HepG2 (cell line): ENCODE data around the gene TNFSF12. TPM values are rescaled to one million over a fixed set of nuclear protein-coding genes. Genes with fewer than 3 reads are reported as not detected.

Experiments
- ATAC-seq: fragments of 200-7000 bp; cut with Tn5 transposase; 3 replicates; pipeline ENCODE4 v1.9.1; 2020; ENCODE audit warnings: mild to moderate bottlenecking, moderate library complexity
- BruUV-seq: library from RNA; stranded (reverse); fragments of 400-500 nt; replicated peaks from 2 replicates; lab custom pipeline; 2021; lab: Mats Ljungman, UMichigan
- CTCF ChIA-PET: fragments of 300-600 bp; formaldehyde crosslinking; extraction: SDS; loops from one replicate; lab custom pipeline; 2021; ENCODE audit warnings: low total read pairs, inconsistent platforms, low intra/inter-chr PET ratio; lab: Yijun Ruan, JAX
- POLR2A ChIA-PET: fragments of 350-600 bp; sonication (Branson Sonifier 250); formaldehyde crosslinking; loops from one replicate; lab custom pipeline; 2020; ENCODE audit warnings: antibody characterized with exemption, inconsistent platforms; lab: Yijun Ruan, JAX
- DNase-seq: peaks from one replicate; pipeline ENCODE4 v3.0.0-alpha.2; 2015; ENCODE audit warnings: low spot score
- FAIRE-seq: peaks from 3 replicates; lab custom pipeline; 2011; peaks lifted over from hg19 to GRCh38; lab: Jason Lieb, UNC
- H2AFZ ChIP-seq: one replicate; pipeline ENCODE4 v1.6.1; 2011; ENCODE audit warnings: low read length, inconsistent platforms
- H3K27ac ChIP-seq: fragments of 300-600 bp; 3 replicates; pipeline ENCODE4 v1.8.0; 2011; ENCODE audit warnings: mixed run types, mild to moderate bottlenecking, mixed read lengths, low read length, inconsistent platforms; ENCODE audit not compliant: insufficient read depth; ENCODE audit errors: extremely low read length
- H3K27me3 ChIP-seq, 2 experiments: fragments of 200-600 bp in 1 of 2; 2 replicates in 1 of 2; 3 replicates in 1 of 2; pipeline versions ENCODE4 v1.6.0 to v1.8.0; 2011; ENCODE audit warnings: low read length in 2 of 2, mild to moderate bottlenecking in 2 of 2, moderate library complexity in 2 of 2, inconsistent platforms in 1 of 2; ENCODE audit not compliant: insufficient read depth in 2 of 2, control insufficient read depth in 1 of 2
- H3K36me3 ChIP-seq, 2 experiments: fragments of 200-600 bp in 1 of 2; replicated peaks in 1 of 2; 2 replicates in 1 of 2; 3 replicates in 1 of 2; pipeline versions ENCODE4 v1.5.1 to v1.8.0; 2011; ENCODE audit warnings: low read length in 2 of 2, inconsistent platforms in 1 of 2; ENCODE audit not compliant: insufficient read depth in 2 of 2, control insufficient read depth in 1 of 2
- H3K4me1 ChIP-seq: 2 replicates; pipeline ENCODE4 v1.5.1; 2012; ENCODE audit warnings: low read length, inconsistent platforms; ENCODE audit not compliant: insufficient read depth
- H3K4me2 ChIP-seq: 2 replicates; pipeline ENCODE4 v1.6.0; 2011; ENCODE audit warnings: low read depth, low read length, inconsistent platforms
- H3K4me3 ChIP-seq, 3 experiments: fragments of 200-600 bp in 1 of 3; sonication (generic), shearing (Covaris generic) in 1 of 3; replicated peaks in 1 of 3; 2 replicates each; pipeline ENCODE4 v1.5.1; 2011 to 2016; ENCODE audit warnings: low read length in 3 of 3, inconsistent platforms in 2 of 3, low read depth in 2 of 3, mild to moderate bottlenecking in 2 of 3, control low read depth in 1 of 3, mixed read lengths in 1 of 3; ENCODE audit not compliant: insufficient read depth in 1 of 3
- H3K79me2 ChIP-seq: one replicate; pipeline ENCODE4 v1.6.1; 2011; ENCODE audit warnings: low read length, inconsistent platforms; ENCODE audit not compliant: insufficient read depth
- H3K9ac ChIP-seq: 2 replicates; pipeline ENCODE4 v1.6.0; 2011; ENCODE audit warnings: mild to moderate bottlenecking, low read depth, low read length, inconsistent platforms; ENCODE audit not compliant: insufficient read depth
- H3K9me3 ChIP-seq: 2 replicates; pipeline ENCODE4 v1.5.1; 2012; ENCODE audit warnings: mild to moderate bottlenecking, low read length
- H4K20me1 ChIP-seq: 2 replicates; pipeline ENCODE4 v1.6.0; 2011; ENCODE audit warnings: inconsistent platforms, mild to moderate bottlenecking, low read length, moderate library complexity; ENCODE audit not compliant: insufficient read depth
- ARNT2 ChIP-seq: sonication (generic); formaldehyde crosslinking; IDR thresholded peaks from 2 replicates; pipeline ENCODE4 v1.8.0; 2022; ENCODE audit warnings: mild to moderate bottlenecking, low read depth, missing genetic modification reagents, moderate library complexity
- HNRNPK ChIP-seq: fragments of 200-400 bp; formaldehyde crosslinking; IDR thresholded peaks from 2 replicates; pipeline ENCODE4 v1.6.1; 2018; ENCODE audit warnings: low read length, low read depth, moderate library complexity, mild to moderate bottlenecking; ENCODE audit not compliant: poor library complexity, severe bottlenecking
- MIER3 ChIP-seq: IDR thresholded peaks from 2 replicates; pipeline ENCODE4 v1.6.1; 2016; ENCODE audit warnings: missing compliant biosample characterization, borderline replicate concordance
- RBM22 ChIP-seq: fragments of 200-400 bp; formaldehyde crosslinking; optimal IDR thresholded peaks from 2 replicates; pipeline ENCODE3; 2017; ENCODE audit warnings: mild to moderate bottlenecking, low read length, moderate library complexity
- REL ChIP-seq: sonication (generic); formaldehyde crosslinking; conservative IDR thresholded peaks from 2 replicates; pipeline ENCODE4 v1.8.0; 2022; ENCODE audit warnings: mild to moderate bottlenecking, missing genetic modification reagents, moderate library complexity
- ZNF329 ChIP-seq: sonication (generic); formaldehyde crosslinking; IDR thresholded peaks from 2 replicates; pipeline ENCODE4 v1.9.0; 2021; ENCODE audit warnings: low read depth, mild to moderate bottlenecking, missing genetic modification reagents
- WGBS: methylation state at CpG from one replicate; pipeline ENCODE4 v1.1.6; 2017; ENCODE audit warnings: low lambda C conversion rate; 5-methylcytosine and 5-hydroxymethylcytosine counted together
- in situ Hi-C: cut with HindIII; loops from 2 replicates; pipeline ENCODE4 v1.10.0; 2017; ENCODE audit warnings: low pct_unique_long_range_greater_than_20kb; ENCODE audit not compliant: extremely low pct_ligation_motif_present
- intact Hi-C: fragments of 100-400 bp; cut with micrococcal nuclease; formaldehyde crosslinking; loops from one replicate; pipeline ENCODE4 v1.10.0; 2022; ENCODE audit not compliant: unreplicated experiment
- polyA plus RNA-seq, 8 experiments: library from polyadenylated mRNA; depleted of rRNA in 3 of 8; stranded (reverse) in 7 of 8; unstranded in 1 of 8; fragments of >200 nt; fragmentation: Illumina TruSeq in 4 of 8; extraction: Trizol in 4 of 8; gene quantifications; 2 replicates each; pipeline versions ENCODE4 v1.2.1 to v1.2.3, GENCODE V29; 2011 to 2016; ENCODE audit warnings: low read depth in 4 of 8, missing spikeins in 1 of 8, mixed read lengths in 1 of 8; ENCODE audit not compliant: insufficient read depth in 1 of 8
- total RNA-seq, 5 experiments: library from RNA; depleted of rRNA; stranded (reverse); fragments of >200 nt; fragmentation: Illumina TruSeq; extraction: Trizol; gene quantifications; 2 replicates each; pipeline ENCODE4 v1.2.3, GENCODE V29; 2016; ENCODE audit warnings: low read depth in 1 of 5
- TF ChIP-seq, protein P1 (sequence below): sonication (generic); formaldehyde crosslinking; IDR thresholded peaks from 2 replicates; pipeline ENCODE4 v1.4.0; 2020; ENCODE audit warnings: mild to moderate bottlenecking, missing genetic modification reagents

The TNFSF12 gene
- total and polyA plus RNA-seq, 2 of the 13 experiments (the other 11 are each of a cell fraction or from before 2014, with no cell fraction given): 0.93 to 7.2 TPM

DNA sequence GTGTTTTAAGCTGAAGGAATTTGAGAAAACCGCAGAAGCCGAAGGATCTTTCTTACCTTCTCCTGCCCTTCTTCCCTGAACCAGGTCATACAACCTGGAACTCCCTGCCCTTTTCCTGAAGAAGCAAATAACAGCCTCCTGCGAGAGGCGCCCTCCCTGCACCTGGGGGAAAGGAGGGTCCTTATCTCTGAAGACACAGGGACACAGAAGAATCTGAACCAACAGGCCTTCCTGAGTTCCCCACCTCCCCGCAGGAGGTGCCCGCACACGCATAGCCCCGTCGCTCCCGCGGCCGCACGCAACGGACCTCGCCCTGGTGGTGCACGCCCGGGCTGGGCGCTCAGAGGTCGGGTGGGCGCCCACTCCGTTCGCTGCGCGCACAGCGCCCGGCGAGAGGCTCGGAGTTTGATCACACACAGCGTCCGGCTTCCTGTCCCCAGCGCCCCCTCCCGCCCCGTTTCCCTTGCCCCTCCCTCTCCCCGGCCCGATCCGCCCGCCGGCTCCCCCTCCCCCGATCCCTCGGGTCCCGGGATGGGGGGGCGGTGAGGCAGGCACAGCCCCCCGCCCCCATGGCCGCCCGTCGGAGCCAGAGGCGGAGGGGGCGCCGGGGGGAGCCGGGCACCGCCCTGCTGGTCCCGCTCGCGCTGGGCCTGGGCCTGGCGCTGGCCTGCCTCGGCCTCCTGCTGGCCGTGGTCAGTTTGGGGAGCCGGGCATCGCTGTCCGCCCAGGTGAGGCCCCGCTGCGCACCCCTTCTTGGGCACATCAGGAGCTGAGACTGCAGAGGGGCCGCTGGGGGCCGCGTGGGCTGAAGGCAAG, at the start of gene TNFSF12 (continued):
- TF ChIP-seq ARNT2 (no peak), REL (CRISPR knock-in tag) (no peak), HNRNPK (peak; percentile 60)
- TF ChIP-seq, protein P1, sequence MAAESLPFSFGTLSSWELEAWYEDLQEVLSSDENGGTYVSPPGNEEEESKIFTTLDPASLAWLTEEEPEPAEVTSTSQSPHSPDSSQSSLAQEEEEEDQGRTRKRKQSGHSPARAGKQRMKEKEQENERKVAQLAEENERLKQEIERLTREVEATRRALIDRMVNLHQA (CRISPR knock-in tag): no peak
- TF ChIP-seq, all 625 proteins: peak for 50

DNA sequence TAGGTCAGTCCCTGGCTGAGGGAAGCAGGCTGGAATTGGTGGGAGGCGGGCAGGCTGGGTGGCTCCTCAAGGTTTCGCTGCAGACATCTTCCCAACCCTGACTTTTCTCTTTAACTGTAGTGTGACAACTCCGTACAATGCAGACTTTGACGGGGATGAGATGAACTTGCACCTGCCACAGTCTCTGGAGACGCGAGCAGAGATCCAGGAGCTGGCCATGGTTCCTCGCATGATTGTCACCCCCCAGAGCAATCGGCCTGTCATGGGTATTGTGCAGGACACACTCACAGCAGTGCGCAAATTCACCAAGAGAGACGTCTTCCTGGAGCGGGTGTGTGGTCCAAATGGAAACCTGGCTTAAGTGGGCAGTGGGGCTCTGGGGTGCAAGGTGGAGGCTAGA, 49.7 kb upstream of the TNFSF12 start:
- TF ChIP-seq ZNF329 (CRISPR knock-in tag): no peak
- peak; percentile 64 for TF ChIP-seq RBM22
- TF ChIP-seq MIER3 (CRISPR knock-in tag): no peak
- CTCF ChIA-PET: no interaction called here
- H3K36me3 ChIP-seq: peaks cover 67 to 85% of the 10 kb centered on the region in 2 experiments

More for the DNA sequence above, 49.7 kb upstream of the TNFSF12 start:
- intact Hi-C loops (no loop called here), in situ Hi-C loops (no loop called here)
- FAIRE-seq (no peak), DNase-seq (no peak), ATAC-seq (no peak)
- WGBS: 88% methylated on average over 10 of the region's 11 CpGs
- no peak overlapping the region for H2AFZ ChIP-seq
- H3K4me1 ChIP-seq: no peaks in the 10 kb centered on the region
- no peaks in the 10 kb centered on the region for H3K9me3 ChIP-seq
- H3K9ac ChIP-seq: no peak overlapping the region
- POLR2A ChIA-PET: interaction anchor here (0.7 kb wide), 1 partner anchor 107 kb away, joined by 3 read pairs; no protein-coding TSS in a partner anchor
- BruUV-seq: no TSS peak
- H4K20me1 ChIP-seq: peaks cover 14% of the 10 kb centered on the region; the same call in 1 of the 2 replicates
- no peak overlapping the region for H3K4me3 ChIP-seq
- peaks cover 16% of the 10 kb centered on the region for H3K79me2 ChIP-seq
- no peak overlapping the region for H3K4me2 ChIP-seq
- no peak overlapping the region for H3K27ac ChIP-seq
- H3K27me3 ChIP-seq: no peaks in the 10 kb centered on the region
